Liver (tissue), 9 donors: ENCODE results near the gene RAD9B. TPM values are rescaled to one million over a fixed set of nuclear protein-coding genes. Genes with fewer than 3 reads are reported as not detected.

Experiments used
- DNase-seq: peaks from one replicate; pipeline ENCODE4 v3.0.0-alpha.2; 2017; ENCODE audit warnings: low spot score
- H3K27ac ChIP-seq, 2 donors: one replicate each; pipeline ENCODE4 v1.7.0; 2013; ENCODE audit warnings: inconsistent platforms in 2 of 2, low read length in 2 of 2, control low read depth in 1 of 2, low read depth in 1 of 2, mild to moderate bottlenecking in 1 of 2
- H3K27me3 ChIP-seq, 4 donors: one replicate each; pipeline versions ENCODE4 v1.6.1 to v1.7.0; 2013; ENCODE audit warnings: low read length in 3 of 4, inconsistent platforms in 1 of 4, mild to moderate bottlenecking in 1 of 4, moderate library complexity in 1 of 4; ENCODE audit not compliant: control insufficient read depth in 4 of 4, insufficient read depth in 4 of 4
- H3K36me3 ChIP-seq, 4 donors: one replicate each; pipeline versions ENCODE4 v1.6.1 to v1.7.0; 2013; ENCODE audit warnings: low read length in 3 of 4, mild to moderate bottlenecking in 3 of 4, low read depth in 1 of 4, moderate library complexity in 1 of 4; ENCODE audit not compliant: control insufficient read depth in 4 of 4, insufficient read depth in 3 of 4
- H3K4me1 ChIP-seq, 4 donors: one replicate each; pipeline versions ENCODE4 v1.6.1 to v1.7.0; 2013; ENCODE audit warnings: low read length in 3 of 4, mild to moderate bottlenecking in 3 of 4, moderate library complexity in 1 of 4; ENCODE audit not compliant: control insufficient read depth in 4 of 4, insufficient read depth in 4 of 4
- H3K4me3 ChIP-seq, 3 donors: one replicate each; pipeline versions ENCODE4 v1.6.1 to v1.7.0; 2013; ENCODE audit warnings: low read length in 3 of 3, control low read depth in 1 of 3, low read depth in 1 of 3, mild to moderate bottlenecking in 1 of 3
- H3K9ac ChIP-seq, 2 donors: one replicate each; pipeline ENCODE4 v1.7.0; 2013; ENCODE audit warnings: low read length in 2 of 2, mild to moderate bottlenecking in 2 of 2, moderate library complexity in 2 of 2, control low read depth in 1 of 2, low read depth in 1 of 2
- H3K9me3 ChIP-seq, 4 donors: one replicate each; pipeline versions ENCODE4 v1.6.1 to v1.7.0; 2013; ENCODE audit warnings: low read length in 3 of 4; ENCODE audit not compliant: control insufficient read depth in 4 of 4
- ATF3 ChIP-seq: IDR thresholded peaks from 2 replicates; pipeline ENCODE4 v1.6.1; 2016; ENCODE audit warnings: antibody characterized with exemption
- EGR1 ChIP-seq, 2 donors: IDR thresholded peaks; 2 replicates each; pipeline ENCODE4 v1.6.1; 2016 to 2018; ENCODE audit warnings: antibody characterized with exemption in 2 of 2, low read depth in 2 of 2
- FOXA1 ChIP-seq: IDR thresholded peaks from 2 replicates; pipeline ENCODE4 v1.6.1; 2016; ENCODE audit warnings: antibody characterized with exemption
- FOXA2 ChIP-seq: IDR thresholded peaks from 2 replicates; pipeline ENCODE4 v1.6.1; 2016; ENCODE audit warnings: antibody characterized with exemption
- GABPA ChIP-seq, 2 donors: IDR thresholded peaks in 1 of 2; conservative IDR thresholded peaks in 1 of 2; 2 replicates each; pipeline ENCODE4 v1.6.1; 2016; ENCODE audit warnings: antibody characterized with exemption in 2 of 2, mild to moderate bottlenecking in 1 of 2, moderate library complexity in 1 of 2
- HNF4A ChIP-seq, 2 donors: conservative IDR thresholded peaks; 2 replicates each; pipeline ENCODE4 v1.6.1; 2016; ENCODE audit warnings: antibody characterized with exemption in 2 of 2, mild to moderate bottlenecking in 2 of 2
- HNF4G ChIP-seq: IDR thresholded peaks from 2 replicates; pipeline ENCODE4 v1.6.1; 2016; ENCODE audit warnings: antibody characterized with exemption
- JUND ChIP-seq, 2 donors: IDR thresholded peaks; 2 replicates each; pipeline ENCODE4 v1.6.1; 2016; ENCODE audit warnings: antibody characterized with exemption in 2 of 2
- NR2F2 ChIP-seq: IDR thresholded peaks from 2 replicates; pipeline ENCODE4 v1.6.1; 2016; ENCODE audit warnings: antibody characterized with exemption
- RAD21 ChIP-seq, 2 donors: IDR thresholded peaks; 2 replicates each; pipeline ENCODE4 v1.6.1; 2016; ENCODE audit warnings: antibody characterized with exemption in 2 of 2, mild to moderate bottlenecking in 2 of 2
- REST ChIP-seq: IDR thresholded peaks from 2 replicates; pipeline ENCODE4 v1.6.1; 2016; ENCODE audit warnings: antibody characterized with exemption, mild to moderate bottlenecking
- RXRA ChIP-seq, 2 donors: IDR thresholded peaks; 2 replicates each; pipeline ENCODE4 v1.6.1; 2017 to 2018; ENCODE audit warnings: antibody characterized with exemption in 2 of 2, mild to moderate bottlenecking in 1 of 2
- SP1 ChIP-seq: IDR thresholded peaks from 2 replicates; pipeline ENCODE4 v1.6.1; 2018; ENCODE audit warnings: antibody characterized with exemption, mild to moderate bottlenecking
- TAF1 ChIP-seq: conservative IDR thresholded peaks from 2 replicates; pipeline ENCODE4 v1.6.1; 2016; ENCODE audit warnings: antibody characterized with exemption, mild to moderate bottlenecking
- YY1 ChIP-seq: IDR thresholded peaks from 2 replicates; pipeline ENCODE4 v1.6.1; 2016; ENCODE audit warnings: antibody characterized with exemption, mild to moderate bottlenecking
- WGBS: extraction: QIAGEN DNeasy Blood & Tissue Kit; methylation state at CpG from one replicate; pipeline ENCODE4 v1.1.7; 2013; 5-methylcytosine and 5-hydroxymethylcytosine counted together
- polyA plus RNA-seq, 2 donors: library from polyadenylated mRNA; stranded (reverse) in 1 of 2; unstranded in 1 of 2; fragments of 200-250 nt in 1 of 2; fragments of >200 nt in 1 of 2; fragmentation: Nextera tagmentation in 1 of 2; extraction: Ambion mirVana in 1 of 2; gene quantifications; one replicate each; pipeline versions ENCODE4 v1.2.1 to v1.2.3, GENCODE V29; 2013 to 2015
- total RNA-seq, 2 donors: library from RNA; depleted of rRNA; stranded (reverse); fragments of >200 nt; gene quantifications; one replicate each; pipeline ENCODE4 v1.2.3, GENCODE V29; 2014
- TF ChIP-seq, protein P1 (sequence below): IDR thresholded peaks from 2 replicates; pipeline ENCODE4 v1.6.1; 2016; ENCODE audit warnings: antibody characterized with exemption
- TF ChIP-seq, protein P2 (sequence below): fragments of 150-350 bp; IDR thresholded peaks from 2 replicates; pipeline ENCODE4 v1.5.1; 2017; ENCODE audit warnings: improper control_type of control experiment, low read depth, low read length; ENCODE audit not compliant: missing input control
- donor health status: healthy.
- donor health status: healthy.
- donor health status: healthy.
- donor health status: healthy.
- donor health status: healthy.

Gene RAD9B
- total and polyA plus RNA-seq, 4 donors: 0.14 to 0.56 (median 0.28) TPM

DNA sequence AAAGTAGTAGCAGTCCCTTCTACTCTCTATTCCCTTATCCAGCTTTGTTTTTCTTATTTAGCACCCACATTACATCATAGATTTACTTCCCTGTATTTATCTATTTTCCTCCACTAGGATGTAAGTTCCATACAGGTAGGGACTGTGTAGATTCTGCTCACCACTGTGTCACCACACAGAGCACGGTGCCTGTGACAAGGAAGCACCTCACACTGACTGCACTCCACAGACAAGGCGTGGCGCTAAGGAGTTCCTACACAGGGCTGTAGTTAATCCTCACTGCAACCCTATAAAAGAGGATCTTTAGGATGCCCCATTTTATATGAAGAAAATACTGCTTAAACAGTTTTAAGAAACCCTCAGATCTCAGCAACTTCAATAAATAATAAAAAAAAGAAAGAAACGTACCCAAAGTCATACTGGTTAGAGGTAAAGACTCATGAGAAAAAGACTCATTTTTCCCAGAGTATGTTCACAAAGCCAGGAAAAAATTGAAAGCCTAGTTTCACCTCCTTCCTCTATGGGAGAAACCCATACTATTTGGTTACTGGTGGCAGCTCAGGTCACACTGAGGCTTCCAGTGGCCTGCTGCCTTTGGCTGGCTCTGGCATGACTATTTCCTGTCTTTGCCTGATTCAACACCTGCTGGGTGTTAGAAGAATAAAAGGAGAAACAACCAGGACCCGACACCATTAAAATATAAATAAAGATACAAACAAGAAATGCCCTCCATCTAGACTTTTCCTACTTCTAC is 36.9 kb downstream of the RAD9B start:
- WGBS: 92% methylated on average over 5 of the region's 5 CpGs
- Histone ChIP-seq H3K4me1 (peaks cover 9 to 36% (median 34%) of the 10 kb centered on the region in 4 donors), H3K27me3 (no peaks in the 10 kb centered on the region), H3K27ac (peak overlapping the region; percentile 67 to 88), H3K9me3 (no peaks in the 10 kb centered on the region), H3K9ac (no peak overlapping the region), H3K4me3 (no peak overlapping the region), H3K36me3 (peaks cover 0 to 4% (median 2%) of the 10 kb centered on the region in 4 donors)
- no peak for TF ChIP-seq HNF4G
- TF ChIP-seq HNF4A (conservative IDR thresholded peaks at IDR 0.05): no peak
- no peak for TF ChIP-seq GABPA (IDR thresholded peaks at IDR 0.05 in 1 of 2, conservative IDR thresholded peaks at IDR 0.05 in 1 of 2)
- TF ChIP-seq, protein P1, sequence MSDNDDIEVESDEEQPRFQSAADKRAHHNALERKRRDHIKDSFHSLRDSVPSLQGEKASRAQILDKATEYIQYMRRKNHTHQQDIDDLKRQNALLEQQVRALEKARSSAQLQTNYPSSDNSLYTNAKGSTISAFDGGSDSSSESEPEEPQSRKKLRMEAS: no peak
- no peak for TF ChIP-seq REST
- no peak for TF ChIP-seq ATF3
- no peak for TF ChIP-seq NR2F2
- TF ChIP-seq SP1: no peak
- TF ChIP-seq FOXA1: no peak
- TF ChIP-seq RAD21 (IDR thresholded peaks at IDR 0.05): no peak
- no peak for TF ChIP-seq YY1
- no peak for TF ChIP-seq FOXA2
- no peak for TF ChIP-seq TAF1
- no peak for TF ChIP-seq RXRA (IDR thresholded peaks at IDR 0.05)
- TF ChIP-seq, protein P2, sequence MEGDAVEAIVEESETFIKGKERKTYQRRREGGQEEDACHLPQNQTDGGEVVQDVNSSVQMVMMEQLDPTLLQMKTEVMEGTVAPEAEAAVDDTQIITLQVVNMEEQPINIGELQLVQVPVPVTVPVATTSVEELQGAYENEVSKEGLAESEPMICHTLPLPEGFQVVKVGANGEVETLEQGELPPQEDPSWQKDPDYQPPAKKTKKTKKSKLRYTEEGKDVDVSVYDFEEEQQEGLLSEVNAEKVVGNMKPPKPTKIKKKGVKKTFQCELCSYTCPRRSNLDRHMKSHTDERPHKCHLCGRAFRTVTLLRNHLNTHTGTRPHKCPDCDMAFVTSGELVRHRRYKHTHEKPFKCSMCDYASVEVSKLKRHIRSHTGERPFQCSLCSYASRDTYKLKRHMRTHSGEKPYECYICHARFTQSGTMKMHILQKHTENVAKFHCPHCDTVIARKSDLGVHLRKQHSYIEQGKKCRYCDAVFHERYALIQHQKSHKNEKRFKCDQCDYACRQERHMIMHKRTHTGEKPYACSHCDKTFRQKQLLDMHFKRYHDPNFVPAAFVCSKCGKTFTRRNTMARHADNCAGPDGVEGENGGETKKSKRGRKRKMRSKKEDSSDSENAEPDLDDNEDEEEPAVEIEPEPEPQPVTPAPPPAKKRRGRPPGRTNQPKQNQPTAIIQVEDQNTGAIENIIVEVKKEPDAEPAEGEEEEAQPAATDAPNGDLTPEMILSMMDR: no peak
- TF ChIP-seq EGR1 (IDR thresholded peaks at IDR 0.05; ENCODE audit: low read depth in 2 of 2): no peak
- no peak for TF ChIP-seq JUND (IDR thresholded peaks at IDR 0.05)
- no peak for DNase-seq

- peaks cover 9 to 37% (median 36%) of the 10 kb centered on the region in 4 donors for H3K4me1 ChIP-seq
- H3K9ac ChIP-seq: no peak overlapping the region
- no peak overlapping the region for H3K4me3 ChIP-seq
- peaks cover 0 to 4% (median 2%) of the 10 kb centered on the region in 4 donors for H3K36me3 ChIP-seq
- no peak for TF ChIP-seq FOXA1
- TF ChIP-seq, protein P1: no peak
- no peak for TF ChIP-seq JUND (IDR thresholded peaks at IDR 0.05)
- TF ChIP-seq RXRA (IDR thresholded peaks at IDR 0.05): no peak
- TF ChIP-seq HNF4G: no peak
- no peak for TF ChIP-seq TAF1
- no peaks in the 10 kb centered on the region for H3K27me3 ChIP-seq
- DNase-seq: no peak
- no peaks in the 10 kb centered on the region for H3K9me3 ChIP-seq
- no peak overlapping the region for H3K27ac ChIP-seq
- 96% methylated on average over 8 of the region's 8 CpGs for WGBS
These were observed 37.9 kb downstream of the RAD9B start for GRCh38 chr12:110540048-110540447.
